Measurements from ENCODE around the gene AFF1.

The AFF1 gene

GRCh38 chr4:87087015-87087414 is 152.2 kb downstream of the AFF1 start:
- DNase-seq: no peak

GRCh38 chr4:87087420-87087819 is 152.6 kb downstream of the AFF1 start:
- DNase-seq: no peak

DNA sequence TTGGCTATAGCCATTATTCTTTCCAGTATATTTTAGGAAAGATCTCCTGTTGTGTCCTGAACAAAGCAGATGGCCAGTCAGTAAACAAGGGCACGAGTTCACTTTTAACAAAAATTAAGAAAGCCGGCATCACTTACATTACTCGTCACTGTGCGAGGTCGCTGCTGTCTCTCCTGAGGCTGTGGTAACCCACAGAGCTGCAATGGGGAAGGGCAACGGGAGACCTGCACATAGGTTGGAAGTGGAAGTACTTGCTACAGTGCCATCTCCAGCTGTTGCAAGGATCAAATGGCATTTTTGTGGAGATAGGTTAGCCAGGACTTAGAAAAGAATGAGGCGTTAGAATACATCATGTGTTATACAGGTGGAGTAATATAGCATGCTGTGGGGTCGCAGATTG is 153.4 kb downstream of the AFF1 start:
- no peak for DNase-seq

DNA sequence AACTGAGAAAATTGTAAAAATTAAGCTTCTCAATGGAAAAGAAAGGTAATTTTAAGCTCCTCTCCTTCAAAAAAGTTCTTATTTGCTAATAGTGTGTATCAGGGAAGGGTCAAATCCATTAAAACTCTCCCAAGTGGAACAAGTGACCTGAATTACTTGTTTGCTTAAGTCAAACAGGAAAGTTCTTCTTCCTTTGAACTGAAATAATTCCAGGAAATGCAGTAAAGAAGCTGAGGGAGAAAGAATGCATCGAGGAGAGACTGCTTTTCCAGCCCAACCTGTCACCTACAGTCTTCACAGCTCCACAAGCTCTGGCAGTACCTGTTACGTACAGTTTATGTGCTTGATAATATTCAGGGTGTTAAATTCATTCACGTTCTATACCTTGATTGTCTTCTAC is 154.6 kb downstream of the AFF1 start:
- DNase-seq: no peak

DNA sequence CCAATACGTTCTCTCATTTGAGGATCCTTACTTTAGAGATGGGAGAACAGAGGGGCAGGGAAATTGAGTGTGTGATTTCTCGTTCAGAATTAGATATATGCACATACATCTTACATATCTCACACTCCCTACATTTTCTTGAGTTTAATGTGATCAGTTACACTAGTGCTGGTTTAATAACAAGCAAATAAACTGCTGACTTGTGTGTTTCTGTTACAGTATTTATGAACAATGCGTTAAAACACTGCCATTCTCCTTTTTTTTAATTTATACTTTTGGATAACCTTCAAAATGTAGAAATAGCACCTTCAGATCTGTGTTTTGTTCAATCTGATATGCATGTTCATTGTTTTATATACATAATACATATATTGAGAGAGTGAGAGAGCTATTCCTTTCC is 155.5 kb downstream of the AFF1 start:
- DNase-seq: no peak

DNA sequence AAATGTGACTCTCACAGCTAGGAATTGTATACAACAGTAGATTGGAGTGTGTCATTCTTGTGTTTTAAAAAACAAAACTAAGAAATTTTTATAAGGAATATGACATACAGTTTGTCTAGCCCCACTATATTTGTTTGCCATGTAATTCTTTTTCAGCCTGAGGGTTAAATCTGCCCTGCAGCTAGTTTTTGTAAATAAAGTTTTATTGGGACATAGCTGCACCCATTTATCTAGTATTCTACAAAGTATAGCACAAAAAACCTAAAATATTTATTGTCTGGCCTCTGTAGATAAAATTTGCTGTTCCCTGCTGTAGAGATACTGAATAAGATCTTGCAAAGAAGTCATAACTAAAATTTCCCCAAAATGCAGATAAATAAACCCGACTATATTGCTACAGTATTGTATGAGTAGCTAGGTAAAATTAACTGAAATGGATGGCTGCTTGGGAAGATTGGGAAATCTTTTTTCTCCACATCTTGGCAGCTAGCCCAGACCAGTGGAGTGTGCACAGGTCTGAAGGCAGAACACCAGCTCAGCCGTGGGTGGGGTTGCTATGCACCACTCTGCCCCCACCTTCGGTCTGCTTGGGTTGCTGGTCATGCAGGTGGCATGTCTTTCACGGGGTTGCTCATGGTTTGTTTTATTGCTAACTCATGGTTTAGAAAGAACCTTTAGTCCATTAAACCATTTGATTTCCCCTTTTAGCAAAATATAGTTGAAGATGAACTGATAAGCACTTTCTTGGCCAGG is 157.8 kb downstream of the AFF1 start:
- peak; percentile 3 for DNase-seq

DNA sequence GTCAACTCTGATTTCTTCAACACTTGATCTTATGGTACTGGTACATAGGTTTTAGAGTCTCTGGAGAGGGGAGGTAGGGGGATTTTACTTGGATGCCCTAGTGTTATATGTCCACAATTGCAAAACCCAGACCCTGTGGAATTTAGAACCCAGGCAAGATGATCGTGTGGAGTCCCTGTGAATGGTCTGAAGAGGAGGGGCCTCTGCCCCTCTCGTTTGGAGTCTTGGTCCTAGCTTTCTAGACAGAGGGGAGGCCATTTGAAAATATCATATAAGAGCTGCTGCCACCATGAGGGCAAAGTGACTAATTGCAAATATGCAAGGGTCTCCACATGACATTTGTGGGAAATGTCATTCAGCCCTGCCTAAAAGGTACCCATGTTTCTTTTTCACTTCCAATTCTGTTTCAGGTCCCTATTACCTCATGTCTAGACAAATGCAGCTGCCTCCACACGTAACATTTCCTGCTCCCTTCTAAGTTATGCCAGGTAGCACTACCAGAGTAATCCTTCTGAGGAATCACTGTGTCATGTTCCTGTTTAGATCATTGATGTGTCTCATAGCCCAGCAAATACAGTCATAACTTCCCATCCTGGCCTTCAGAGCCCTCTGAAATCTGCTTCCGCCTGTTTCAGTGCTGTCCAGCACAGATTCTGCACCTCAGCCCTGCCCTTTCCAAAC is 158.8 kb downstream of the AFF1 start:
- peak; percentile 34 for DNase-seq

GRCh38 chr4:87097075-87097474 is 162.3 kb downstream of the AFF1 start:
- no peak for DNase-seq

DNA sequence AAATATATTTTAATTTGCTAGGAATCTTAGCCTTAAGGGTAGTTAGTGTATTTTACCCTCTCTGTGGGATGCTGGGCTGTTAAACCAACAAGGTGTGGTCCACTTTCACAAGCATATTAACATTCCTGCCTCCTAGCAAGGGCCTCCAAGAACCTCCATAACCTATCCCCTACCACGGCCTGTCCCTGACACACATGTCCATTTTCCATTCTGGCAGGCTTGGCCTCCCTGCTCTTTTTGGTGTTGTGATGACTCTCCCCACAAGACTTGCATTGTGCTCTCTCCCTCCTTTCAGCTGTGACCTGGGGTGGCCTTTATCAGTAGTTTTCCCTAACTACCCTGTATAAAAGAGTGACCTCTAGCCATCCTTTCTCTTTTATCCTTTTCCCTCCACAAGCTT is 165.4 kb downstream of the AFF1 start:
- DNase-seq: no peak

DNA sequence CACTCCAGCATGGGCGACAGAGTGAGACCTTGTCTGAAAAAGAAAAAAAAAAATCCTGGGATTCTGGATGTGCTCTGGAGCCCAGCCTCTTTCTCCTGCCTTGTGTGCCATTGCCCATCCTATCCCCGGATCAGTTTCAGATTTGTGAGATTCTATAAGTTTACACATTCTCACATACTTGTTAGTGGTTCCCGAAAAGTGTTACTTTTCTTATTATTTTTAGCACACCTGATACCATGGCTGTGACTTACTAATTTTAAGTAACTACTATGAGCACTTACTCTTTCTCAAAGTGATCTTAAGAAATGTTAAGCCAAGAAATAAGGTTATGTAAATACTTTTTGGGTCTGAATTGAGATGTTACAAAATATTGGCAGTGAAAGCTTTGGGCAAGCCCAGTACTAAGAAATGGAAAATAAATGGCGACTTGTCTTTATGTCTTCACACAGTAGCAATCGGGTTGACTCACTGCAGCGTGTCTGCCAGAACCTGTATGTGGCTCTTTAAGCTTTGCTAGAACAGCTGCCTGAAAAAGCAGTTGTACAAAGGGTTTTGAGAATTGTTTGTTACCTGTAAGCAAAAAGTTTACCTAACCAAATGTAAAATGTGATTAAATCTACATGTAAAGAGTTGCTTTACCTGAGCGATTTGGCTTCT is 166.9 kb downstream of the AFF1 start:
- DNase-seq: no peak

DNA sequence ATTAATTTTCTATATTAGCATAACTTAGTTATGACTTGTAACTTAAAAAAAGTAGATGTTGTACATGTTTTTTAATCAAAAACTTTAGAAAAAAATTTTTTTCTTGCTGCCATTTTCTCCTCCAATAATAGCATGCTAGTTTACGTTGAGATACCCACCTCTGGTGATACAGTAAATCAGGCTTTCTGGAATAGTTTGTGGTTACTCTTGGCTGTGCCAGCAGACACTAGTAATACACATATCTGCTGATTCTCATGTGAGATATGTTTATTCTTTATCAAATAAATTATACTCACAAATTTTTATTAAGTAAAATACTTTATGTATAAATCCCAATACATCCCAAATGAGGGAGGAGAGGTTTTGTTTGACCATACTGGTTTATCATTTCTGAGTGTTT is 168.3 kb downstream of the AFF1 start:
- no peak for DNase-seq

- no peak for DNase-seq
These were observed 168.9 kb downstream of the AFF1 start for GRCh38 chr4:87103691-87104187.

GRCh38 chr4:87105101-87105845 is 170.5 kb downstream of the AFF1 start:
- DNase-seq: no peak

DNA sequence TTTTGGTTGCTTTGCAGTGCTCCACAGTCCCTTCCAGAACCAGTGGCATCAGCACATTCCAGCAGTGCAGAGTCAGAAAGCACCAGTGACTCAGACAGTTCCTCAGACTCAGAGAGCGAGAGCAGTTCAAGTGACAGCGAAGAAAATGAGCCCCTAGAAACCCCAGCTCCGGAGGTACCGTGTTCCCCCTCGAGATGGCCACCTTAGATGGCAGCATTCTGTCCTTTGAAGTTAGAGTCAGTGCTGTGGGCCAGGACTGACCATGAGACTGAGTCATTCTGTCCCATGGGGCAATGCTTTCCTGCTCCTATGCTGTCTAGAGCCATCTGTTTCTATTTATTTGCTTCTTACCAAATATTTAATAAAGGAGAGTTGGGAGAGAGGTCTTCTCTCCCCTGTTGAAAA is 173.3 kb downstream of the AFF1 start:
- DNase-seq: no peak

DNA sequence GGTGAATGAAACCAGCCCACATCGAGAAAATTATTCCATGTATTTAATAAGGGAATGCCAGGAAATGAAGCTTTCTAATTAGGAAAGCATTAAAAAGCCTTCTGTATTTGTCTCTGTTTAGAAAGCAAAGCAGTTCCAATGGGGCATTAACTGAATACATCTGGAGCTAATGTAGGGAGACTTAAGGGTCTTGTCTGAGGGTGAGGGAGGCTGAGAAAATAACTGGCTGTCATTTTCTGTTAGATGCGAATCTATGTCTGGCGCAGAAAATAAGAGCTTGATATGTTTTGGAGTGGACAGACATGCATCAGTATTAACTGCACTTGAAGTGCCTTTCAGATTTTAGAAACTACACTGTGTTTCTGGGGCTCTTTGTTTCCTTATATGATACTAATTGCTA is 174.3 kb downstream of the AFF1 start:
- no peak for DNase-seq

DNA sequence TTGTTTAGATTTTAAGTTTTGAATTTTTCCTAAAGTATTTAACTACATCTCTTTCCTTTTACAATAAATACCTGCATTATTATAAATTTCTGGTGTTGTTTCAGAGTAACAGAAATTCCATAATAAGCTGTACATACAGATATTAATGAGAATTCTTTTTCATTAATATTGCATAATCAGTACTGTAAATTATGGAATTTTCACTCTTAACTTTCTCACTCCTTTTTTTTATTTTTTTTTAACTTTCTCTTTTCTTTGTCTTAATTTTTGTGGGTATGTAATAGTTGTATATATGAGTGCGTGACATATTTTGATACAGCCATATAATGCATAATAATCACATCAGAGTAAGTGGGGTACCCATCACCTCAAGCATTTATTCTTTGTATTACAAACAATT is 175.1 kb downstream of the AFF1 start:
- no peak for DNase-seq

GRCh38 chr4:87112063-87112462 is 177.3 kb downstream of the AFF1 start:
- DNase-seq: no peak

- DNase-seq: no peak
These were observed 179.6 kb downstream of the AFF1 start for GRCh38 chr4:87114245-87115062.

- no peak for DNase-seq
These were observed 181.4 kb downstream of the AFF1 start for GRCh38 chr4:87116231-87116630.

GRCh38 chr4:87117051-87117731 is 182.4 kb downstream of the AFF1 start:
- no peak for DNase-seq

DNA sequence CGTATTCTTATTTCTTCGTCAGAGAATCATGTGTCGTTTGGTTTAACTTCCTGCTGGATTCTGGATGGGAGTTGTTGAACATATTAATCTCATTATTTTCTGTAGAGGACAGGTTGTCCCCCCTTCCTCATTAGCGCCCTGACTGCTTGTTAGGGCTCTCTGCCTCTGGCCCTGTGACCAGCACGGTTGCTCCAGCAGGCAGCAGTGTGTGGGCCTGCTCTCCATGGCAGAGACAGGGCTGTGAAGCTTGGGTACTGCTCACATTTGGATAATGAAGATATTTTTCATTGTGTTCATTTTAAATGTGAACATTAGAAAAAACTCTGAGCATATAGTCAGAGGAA is 182.9 kb downstream of the AFF1 start:
- DNase-seq: no peak

- no peak for DNase-seq
These were observed 183.6 kb downstream of the AFF1 start for GRCh38 chr4:87118421-87118820.
